HS-5 (cell line): Measurements from ENCODE around the gene CALHM1.
A peak's percentile ranks its signal among the peaks of the same experiment; 100 is the strongest.
"Not testable (repeated sequence)": the region's sequence is repeated elsewhere in the genome, so short reads cannot be mapped to it uniquely, and the experiment has no call there.

Experiments
- DNase-seq: peaks from one replicate; pipeline ENCODE4 v3.0.0-alpha.2; 2012; ENCODE audit warnings: low read depth

The CALHM1 gene

GRCh38 chr10:103458720-103459119, at the start of gene CALHM1:
Gene CALHM1, minus strand, starts transcription at chr10:103458900. Its CDS starts 149 bp downstream, at chr10:103458751.
- DNase-seq = no peak

GRCh38 chr10:103507235-103508191, 48.8 kb upstream of the CALHM1 start:
- no peak for DNase-seq

GRCh38 chr10:103506061-103506460, 47.4 kb upstream of the CALHM1 start:
- DNase-seq = no peak

GRCh38 chr10:103504181-103504783, 45.6 kb upstream of the CALHM1 start:
- peak; percentile 88 for DNase-seq

- DNase-seq = not testable (repeated sequence)
Measured at GRCh38 chr10:103503777-103504176, 45.1 kb upstream of the CALHM1 start.

GRCh38 chr10:103502849-103503660, 44.4 kb upstream of the CALHM1 start:
- no peak for DNase-seq

GRCh38 chr10:103501186-103501585, 42.5 kb upstream of the CALHM1 start:
- no peak for DNase-seq

GRCh38 chr10:103500481-103500880, 41.8 kb upstream of the CALHM1 start:
- no peak for DNase-seq

- no peak for DNase-seq
Measured at GRCh38 chr10:103499881-103500280, 41.2 kb upstream of the CALHM1 start.

GRCh38 chr10:103498936-103499638, 40.4 kb upstream of the CALHM1 start:
- DNase-seq = no peak

- no peak for DNase-seq
Measured at GRCh38 chr10:103497161-103497915, 38.6 kb upstream of the CALHM1 start.

GRCh38 chr10:103495321-103495720, 36.6 kb upstream of the CALHM1 start:
- no peak for DNase-seq

- DNase-seq = no peak
Measured at GRCh38 chr10:103493916-103494877, 35.5 kb upstream of the CALHM1 start.

GRCh38 chr10:103493362-103493915, 34.7 kb upstream of the CALHM1 start, which contains the start of gene NEURL1:
Gene NEURL1, plus strand, starts transcription at chr10:103493705. Its CDS starts 683 bp downstream, at chr10:103494388.
- DNase-seq = no peak

GRCh38 chr10:103492655-103493261, 34.1 kb upstream of the CALHM1 start:
- no peak for DNase-seq

GRCh38 chr10:103491729-103492364, 33.1 kb upstream of the CALHM1 start:
- peak; percentile 88 for DNase-seq

GRCh38 chr10:103490986-103491314, 32.2 kb upstream of the CALHM1 start:
- DNase-seq = no peak

- DNase-seq = no peak
Measured at GRCh38 chr10:103487410-103487708, 28.7 kb upstream of the CALHM1 start.
